ENCODE measurements around the gene DAB1.

DAB1 gene

GRCh38 chr1:57272150-57272549 lies 151.7 kb downstream of the DAB1 start:
- Histone ChIP-seq H3K79me2 (no peaks in the 10 kb centered on the region), H3K27ac (no peak overlapping the region), H2AFZ (no peak overlapping the region), H3K4me1 (no peaks in the 10 kb centered on the region), H3K9ac (no peak overlapping the region), H3K4me3 (ENCODE audit: low read depth, low read length) (no peak overlapping the region), H3K27me3 (ENCODE audit: control insufficient read depth, insufficient read depth, low read length) (no peaks in the 10 kb centered on the region), H3K4me2 (ENCODE audit: low read length) (no peak overlapping the region), H3K9me3 (ENCODE audit: control insufficient read depth, low read length) (no peaks in the 10 kb centered on the region), H3K36me3 (ENCODE audit: control insufficient read depth, insufficient read depth, low read length) (no peaks in the 10 kb centered on the region)
- no peak for TF ChIP-seq CTCF (IDR thresholded peaks at IDR 0.05)

GRCh38 chr1:57270927-57271698 lies 152.7 kb downstream of the DAB1 start:
- H3K9ac ChIP-seq: no peak overlapping the region
- H3K4me1 ChIP-seq: no peaks in the 10 kb centered on the region
- H3K4me2 ChIP-seq (ENCODE audit: low read length): no peak overlapping the region
- no peak for TF ChIP-seq CTCF (IDR thresholded peaks at IDR 0.05)
- H3K79me2 ChIP-seq: no peaks in the 10 kb centered on the region
- no peaks in the 10 kb centered on the region for H3K27me3 ChIP-seq (ENCODE audit: control insufficient read depth, insufficient read depth, low read length)
- no peak overlapping the region for H2AFZ ChIP-seq
- H3K9me3 ChIP-seq (ENCODE audit: control insufficient read depth, low read length): no peaks in the 10 kb centered on the region
- no peak overlapping the region for H3K4me3 ChIP-seq (ENCODE audit: low read depth, low read length)
- no peaks in the 10 kb centered on the region for H3K36me3 ChIP-seq (ENCODE audit: control insufficient read depth, insufficient read depth, low read length)
- H3K27ac ChIP-seq: no peak overlapping the region

GRCh38 chr1:57269630-57270225 lies 154.1 kb downstream of the DAB1 start:
- no peak for TF ChIP-seq CTCF (IDR thresholded peaks at IDR 0.05)
- H3K4me3 ChIP-seq (ENCODE audit: low read depth, low read length): no peak overlapping the region
- H3K9ac ChIP-seq: no peak overlapping the region

GRCh38 chr1:57265104-57265503 lies 158.8 kb downstream of the DAB1 start:
- H3K9ac ChIP-seq: no peak overlapping the region
- no peaks in the 10 kb centered on the region for H3K27me3 ChIP-seq (ENCODE audit: control insufficient read depth, insufficient read depth, low read length)
- no peaks in the 10 kb centered on the region for H3K4me1 ChIP-seq
- H2AFZ ChIP-seq: no peak overlapping the region
- H3K9me3 ChIP-seq (ENCODE audit: control insufficient read depth, low read length): no peaks in the 10 kb centered on the region
- no peak for TF ChIP-seq CTCF (IDR thresholded peaks at IDR 0.05)
- H3K27ac ChIP-seq: no peak overlapping the region
- H3K4me3 ChIP-seq (ENCODE audit: low read depth, low read length): no peak overlapping the region
- no peaks in the 10 kb centered on the region for H3K79me2 ChIP-seq
- no peak overlapping the region for H3K4me2 ChIP-seq (ENCODE audit: low read length)
- no peaks in the 10 kb centered on the region for H3K36me3 ChIP-seq (ENCODE audit: control insufficient read depth, insufficient read depth, low read length)

More at GRCh38 chr1:57269630-57270225, 154.1 kb downstream of the DAB1 start:
- H3K27me3 ChIP-seq (ENCODE audit: control insufficient read depth, insufficient read depth, low read length): no peaks in the 10 kb centered on the region
- H3K36me3 ChIP-seq (ENCODE audit: control insufficient read depth, insufficient read depth, low read length): no peaks in the 10 kb centered on the region
- no peak overlapping the region for H2AFZ ChIP-seq
- no peak overlapping the region for H3K4me2 ChIP-seq (ENCODE audit: low read length)
- no peaks in the 10 kb centered on the region for H3K9me3 ChIP-seq (ENCODE audit: control insufficient read depth, low read length)
- no peaks in the 10 kb centered on the region for H3K4me1 ChIP-seq
- no peak overlapping the region for H3K27ac ChIP-seq
- H3K79me2 ChIP-seq: no peaks in the 10 kb centered on the region
